Bronchial epithelial cell (primary cell): ENCODE results near the gene PMEPA1. TPM values are rescaled to one million over a fixed set of nuclear protein-coding genes. Genes with fewer than 3 reads are reported as not detected.

ENCODE experiments used
- DNase-seq: peaks from one replicate; pipeline ENCODE4 v3.0.0-alpha.2; 2010; ENCODE audit warnings: low read depth
- FAIRE-seq: peaks from 2 replicates; lab custom pipeline; 2011; peaks lifted over from hg19 to GRCh38; lab: Jason Lieb, UNC
- H3K27me3 ChIP-seq: 2 replicates; pipeline ENCODE4 v1.5.1; 2011; ENCODE audit warnings: low read length; ENCODE audit not compliant: control insufficient read depth, insufficient read depth
- H3K36me3 ChIP-seq: 2 replicates; pipeline ENCODE4 v1.5.1; 2011; ENCODE audit warnings: low read length; ENCODE audit not compliant: control insufficient read depth, insufficient read depth
- H3K4me3 ChIP-seq: 2 replicates; pipeline ENCODE4 v1.5.1; 2011; ENCODE audit warnings: mild to moderate bottlenecking, low read depth, low read length, control low read depth
- total RNA-seq: library from RNA; depleted of rRNA; stranded (reverse); fragments of >200 nt; gene quantifications from 2 replicates; pipeline ENCODE4 v1.2.1, GENCODE V29; 2014
- TF ChIP-seq, protein P1 (sequence below): IDR thresholded peaks from 2 replicates; pipeline ENCODE4 v1.5.1; 2011; ENCODE audit warnings: mild to moderate bottlenecking, moderate library complexity, low read length, control low read depth, inconsistent platforms; ENCODE audit not compliant: insufficient read depth, severe bottlenecking

The PMEPA1 gene
- total RNA-seq, 1 donor from 2014 or later: 51.1 TPM

- DNase-seq: no peak
- TF ChIP-seq, protein P1, sequence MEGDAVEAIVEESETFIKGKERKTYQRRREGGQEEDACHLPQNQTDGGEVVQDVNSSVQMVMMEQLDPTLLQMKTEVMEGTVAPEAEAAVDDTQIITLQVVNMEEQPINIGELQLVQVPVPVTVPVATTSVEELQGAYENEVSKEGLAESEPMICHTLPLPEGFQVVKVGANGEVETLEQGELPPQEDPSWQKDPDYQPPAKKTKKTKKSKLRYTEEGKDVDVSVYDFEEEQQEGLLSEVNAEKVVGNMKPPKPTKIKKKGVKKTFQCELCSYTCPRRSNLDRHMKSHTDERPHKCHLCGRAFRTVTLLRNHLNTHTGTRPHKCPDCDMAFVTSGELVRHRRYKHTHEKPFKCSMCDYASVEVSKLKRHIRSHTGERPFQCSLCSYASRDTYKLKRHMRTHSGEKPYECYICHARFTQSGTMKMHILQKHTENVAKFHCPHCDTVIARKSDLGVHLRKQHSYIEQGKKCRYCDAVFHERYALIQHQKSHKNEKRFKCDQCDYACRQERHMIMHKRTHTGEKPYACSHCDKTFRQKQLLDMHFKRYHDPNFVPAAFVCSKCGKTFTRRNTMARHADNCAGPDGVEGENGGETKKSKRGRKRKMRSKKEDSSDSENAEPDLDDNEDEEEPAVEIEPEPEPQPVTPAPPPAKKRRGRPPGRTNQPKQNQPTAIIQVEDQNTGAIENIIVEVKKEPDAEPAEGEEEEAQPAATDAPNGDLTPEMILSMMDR: no peak
- H3K27me3 ChIP-seq: no peaks in the 10 kb centered on the region
- no peak overlapping the region for H3K4me3 ChIP-seq
- H3K36me3 ChIP-seq: peaks cover 13% of the 10 kb centered on the region
- no peak for FAIRE-seq
Measured at GRCh38 chr20:57667388-57667787, 42.4 kb downstream of the PMEPA1 start.

DNA sequence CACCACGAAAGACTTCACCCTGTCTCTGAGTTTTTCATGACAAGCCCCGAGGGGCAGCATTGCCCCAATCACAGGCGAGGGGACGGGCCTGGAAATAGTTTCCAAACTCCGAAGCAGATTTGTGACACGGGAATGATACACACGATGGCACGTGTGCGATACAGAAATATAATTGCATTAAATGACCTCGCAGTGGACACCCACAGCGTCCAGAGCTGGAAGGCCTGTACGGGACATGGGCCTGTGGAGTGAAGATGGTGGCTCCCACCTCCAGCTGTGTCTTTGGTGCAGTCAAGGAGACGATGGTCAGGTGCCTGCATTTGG, 43.0 kb downstream of the PMEPA1 start:
- Histone ChIP-seq H3K36me3 (peaks cover 14% of the 10 kb centered on the region), H3K4me3 (no peak overlapping the region), H3K27me3 (no peaks in the 10 kb centered on the region)
- FAIRE-seq (no peak), DNase-seq (no peak)
- TF ChIP-seq, protein P1: no peak

DNA sequence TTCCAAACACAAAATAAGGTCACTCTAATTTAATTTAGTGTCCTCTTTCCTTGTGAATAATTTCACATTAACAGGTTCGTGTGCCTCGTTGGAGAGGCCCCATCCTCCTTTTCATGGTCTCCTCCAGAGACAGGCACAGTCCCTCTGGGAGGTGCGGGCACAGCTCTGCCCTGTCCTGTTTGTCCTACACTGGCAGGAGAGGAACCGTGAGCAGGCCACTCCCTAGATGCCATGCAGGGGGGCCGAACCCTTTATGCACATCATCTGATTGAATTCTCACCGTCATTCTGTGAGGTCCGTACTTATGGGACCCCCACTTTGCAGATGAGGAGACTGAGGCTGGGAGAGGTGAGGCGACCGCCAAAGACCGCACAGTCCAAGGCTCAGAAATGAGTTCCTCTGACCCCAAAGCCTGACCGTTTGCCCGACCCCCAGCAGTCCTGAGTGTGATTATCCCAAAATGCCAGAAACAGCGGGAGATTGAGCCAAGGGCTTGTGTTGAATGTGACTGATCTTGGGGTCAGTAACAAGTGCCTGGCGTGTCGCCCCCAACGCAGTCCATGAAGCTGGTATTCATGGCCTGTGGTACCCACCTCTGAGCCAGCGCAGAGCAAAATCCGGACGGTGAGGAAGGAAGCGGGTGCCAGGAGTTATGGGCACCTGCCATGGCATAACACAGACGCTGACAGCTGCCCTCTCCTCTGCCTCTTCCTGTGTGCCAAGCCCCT, 43.5 kb downstream of the PMEPA1 start:
- FAIRE-seq: no peak
- TF ChIP-seq, protein P1: no peak
- Histone ChIP-seq H3K27me3 (no peaks in the 10 kb centered on the region), H3K4me3 (no peak overlapping the region), H3K36me3 (peaks cover 14% of the 10 kb centered on the region)
- DNase-seq: no peak

DNA sequence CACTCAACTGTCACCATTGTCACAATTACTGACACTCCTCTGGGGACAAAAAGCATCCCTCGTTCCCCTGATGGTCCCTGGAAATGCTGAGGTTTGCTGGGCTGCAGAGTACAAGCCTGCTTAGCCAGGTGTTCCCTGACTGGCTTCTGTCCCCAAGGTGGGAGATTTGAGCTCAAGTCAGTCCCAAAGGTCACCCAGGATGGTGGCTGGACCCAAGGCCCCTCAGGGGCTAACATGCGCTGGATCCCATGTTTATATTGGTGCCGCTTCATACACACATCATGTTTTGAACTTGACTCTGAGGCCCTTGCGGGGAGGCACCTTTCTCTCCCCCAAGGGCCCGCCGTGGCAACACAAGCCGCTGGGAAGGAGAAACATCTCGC, 44.2 kb downstream of the PMEPA1 start:
- Histone ChIP-seq H3K4me3 (no peak overlapping the region), H3K27me3 (no peaks in the 10 kb centered on the region), H3K36me3 (peaks cover 14% of the 10 kb centered on the region)
- no peak for DNase-seq
- TF ChIP-seq, protein P1: no peak
- FAIRE-seq: no peak

- Histone ChIP-seq H3K4me3 (no peak overlapping the region), H3K27me3 (no peaks in the 10 kb centered on the region), H3K36me3 (peaks cover 16% of the 10 kb centered on the region)
- DNase-seq: no peak
- no peak for FAIRE-seq
- TF ChIP-seq, protein P1: no peak
Measured at GRCh38 chr20:57664924-57665588, 44.8 kb downstream of the PMEPA1 start.
